ENCODE results near the gene ADAP1. TPM values are rescaled to one million over a fixed set of nuclear protein-coding genes. Genes with fewer than 3 reads are reported as not detected.

The ADAP1 gene
- total RNA-seq, 2 experiments from 2014 or later, result 34.6 to 40.9 TPM

GRCh38 chr7:949021-949934, 5.2 kb downstream of the ADAP1 start:
- H3K4me3 Mint-ChIP-seq, result no peak overlapping the region
- no peak for ATAC-seq
- ChIA-PET POLR2A (interaction anchor here (0.7 kb wide), 1 partner anchor 52 kb away, joined by 3 read pairs; no protein-coding TSS in a partner anchor), CTCF (no interaction called here)
- peaks cover 16% of the 10 kb centered on the region for H3K36me3 Mint-ChIP-seq (ENCODE audit: low read depth)
- DNase-seq, result no peak
- no peaks in the 10 kb centered on the region for H3K9me3 Mint-ChIP-seq
- H3K27me3 Mint-ChIP-seq, result no peaks in the 10 kb centered on the region
- intact Hi-C loops (cut with micrococcal nuclease), result loop anchor here (5.0 kb wide), 1 partner anchor 37 kb away; no protein-coding TSS in a partner anchor
- H3K27ac Mint-ChIP-seq, result peak overlapping the region; percentile 44
- no peak for TF ChIP-seq CTCF (IDR thresholded peaks at IDR 0.05)
- peaks cover 17% of the 10 kb centered on the region for H3K4me1 Mint-ChIP-seq (ENCODE audit: low read depth)

GRCh38 chr7:947391-948210, 6.9 kb downstream of the ADAP1 start:
- no peak for TF ChIP-seq CTCF (IDR thresholded peaks at IDR 0.05)
- Mint-ChIP-seq H3K27me3 (no peaks in the 10 kb centered on the region), H3K27ac (no peak overlapping the region), H3K9me3 (no peaks in the 10 kb centered on the region), H3K4me1 (ENCODE audit: low read depth) (peaks cover 16% of the 10 kb centered on the region), H3K36me3 (ENCODE audit: low read depth) (peaks cover 16% of the 10 kb centered on the region), H3K4me3 (no peak overlapping the region)
- ChIA-PET POLR2A (interaction anchor here (0.6 kb wide), 1 partner anchor 38 kb away, joined by 3 read pairs; no protein-coding TSS in a partner anchor), CTCF (no interaction called here)
- DNase-seq (no peak), ATAC-seq (no peak)
- intact Hi-C loops (cut with micrococcal nuclease), result loop anchor here (5.0 kb wide), 1 partner anchor 35 kb away; no protein-coding TSS in a partner anchor

GRCh38 chr7:946256-946996, 8.1 kb downstream of the ADAP1 start:
- ChIA-PET CTCF (no interaction called here), POLR2A (no interaction called here)

More at GRCh38 chr7:946256-946996, 8.1 kb downstream of the ADAP1 start:
- no peak for DNase-seq
- no peak for TF ChIP-seq CTCF (IDR thresholded peaks at IDR 0.05)
- H3K27ac Mint-ChIP-seq, result no peak overlapping the region
- no peak for ATAC-seq
- peaks cover 20% of the 10 kb centered on the region for H3K36me3 Mint-ChIP-seq (ENCODE audit: low read depth)
- H3K27me3 Mint-ChIP-seq, result no peaks in the 10 kb centered on the region
- H3K4me1 Mint-ChIP-seq (ENCODE audit: low read depth), result peaks cover 21% of the 10 kb centered on the region
- peaks cover 6% of the 10 kb centered on the region for H3K9me3 Mint-ChIP-seq
- intact Hi-C loops (cut with micrococcal nuclease), result loop anchor here (5.0 kb wide), 1 partner anchor 34 kb away; no protein-coding TSS in a partner anchor
- H3K4me3 Mint-ChIP-seq, result no peak overlapping the region

Measured in activated CD8-positive, alpha-beta T cell treated with anti-CD3 and anti-CD28 coated beads for 36 hours (primary cell).